GM19193 (cell line): ENCODE data around the gene PARG.
A peak's percentile ranks its signal among the peaks of the same experiment; 100 is the strongest.
"Not testable (repeated sequence)": the region's sequence is repeated elsewhere in the genome, so short reads cannot be mapped to it uniquely, and the experiment has no call there.

Source experiments
- POLR2A ChIP-seq: IDR thresholded peaks from 4 replicates; pipeline ENCODE4 v1.6.1; 2011; ENCODE audit not compliant: insufficient read depth, insufficient read length; ENCODE audit errors: extremely low read depth

The PARG gene

DNA sequence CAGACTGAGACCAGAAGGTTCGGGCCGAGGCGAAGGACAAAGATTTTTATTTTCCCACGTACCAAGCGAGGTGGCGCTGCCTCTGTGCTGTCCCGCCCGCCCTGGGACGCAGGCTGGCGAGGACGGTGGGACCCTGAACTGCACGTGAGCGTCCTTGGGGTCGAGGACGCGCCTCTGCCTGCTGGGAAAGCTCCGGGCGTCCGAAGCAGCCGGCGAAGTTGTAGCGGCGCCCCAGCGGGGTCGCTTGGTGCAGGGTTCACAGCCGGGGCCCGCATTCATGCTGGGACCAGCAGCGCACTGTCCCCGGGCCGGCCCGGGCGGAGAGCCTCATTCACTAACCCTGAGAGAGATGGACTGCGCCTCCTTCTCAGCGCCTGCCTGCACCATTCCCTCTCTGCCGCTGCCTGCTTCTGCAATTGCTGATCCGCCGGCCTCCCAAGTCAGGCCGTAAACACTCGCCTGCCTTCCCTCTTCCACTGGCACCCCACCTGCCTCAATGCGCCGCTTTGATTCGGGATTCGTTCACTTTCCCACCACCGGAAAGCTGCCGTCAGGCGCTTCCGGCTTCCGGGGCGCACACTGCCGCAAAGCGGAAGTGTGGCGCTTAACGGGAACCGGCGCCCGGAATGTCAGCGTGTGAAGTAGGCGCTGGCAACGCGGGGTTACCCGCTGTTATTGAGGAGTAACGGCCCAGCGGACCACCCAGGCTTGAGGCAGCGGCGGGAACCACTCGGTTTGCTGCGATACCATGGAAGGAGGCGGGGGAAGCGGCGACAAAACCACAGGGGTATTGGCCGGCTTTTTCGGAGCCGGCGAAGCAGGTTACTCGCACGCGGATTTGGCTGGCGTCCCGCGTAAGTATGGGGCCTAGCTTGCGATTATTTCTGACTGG lies at the start of gene PARG, which contains the start of gene TIMM23B:
PARG (minus strand) TSS at position 581 of the 892 bp plus-strand sequence; CDS start at position 279, 302 bp downstream.
TIMM23B (plus strand) TSS at position 607 of the 892 bp plus-strand sequence; CDS start at position 749, 142 bp downstream.
- peak; percentile 79 for TF ChIP-seq POLR2A

DNA sequence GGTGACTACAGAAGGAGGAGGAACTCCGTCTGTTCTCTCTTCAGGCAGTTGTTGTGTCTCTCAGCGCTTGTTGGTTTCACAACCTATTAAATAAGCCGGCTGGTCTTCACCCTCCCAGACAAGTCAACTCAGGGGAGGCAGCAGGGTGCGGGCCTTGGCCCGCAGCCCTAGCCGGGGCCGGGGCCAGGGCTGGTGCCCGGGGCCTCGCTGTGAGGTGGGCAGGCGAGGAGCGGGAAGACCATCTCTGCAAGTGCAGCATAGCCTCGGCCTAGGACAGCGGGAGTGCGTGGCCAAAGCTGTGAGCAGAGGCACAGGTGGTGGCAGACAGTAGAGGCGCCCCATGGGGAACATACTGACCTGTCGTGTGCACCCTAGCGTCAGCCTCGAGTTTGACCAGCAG lies 46.5 kb upstream of the PARG start, which contains the start of gene AGAP6:
AGAP6 (plus strand) TSS at position 31 of the 400 bp plus-strand sequence; CDS start at position 341, 310 bp downstream.
- TF ChIP-seq POLR2A, result not testable (repeated sequence)

DNA sequence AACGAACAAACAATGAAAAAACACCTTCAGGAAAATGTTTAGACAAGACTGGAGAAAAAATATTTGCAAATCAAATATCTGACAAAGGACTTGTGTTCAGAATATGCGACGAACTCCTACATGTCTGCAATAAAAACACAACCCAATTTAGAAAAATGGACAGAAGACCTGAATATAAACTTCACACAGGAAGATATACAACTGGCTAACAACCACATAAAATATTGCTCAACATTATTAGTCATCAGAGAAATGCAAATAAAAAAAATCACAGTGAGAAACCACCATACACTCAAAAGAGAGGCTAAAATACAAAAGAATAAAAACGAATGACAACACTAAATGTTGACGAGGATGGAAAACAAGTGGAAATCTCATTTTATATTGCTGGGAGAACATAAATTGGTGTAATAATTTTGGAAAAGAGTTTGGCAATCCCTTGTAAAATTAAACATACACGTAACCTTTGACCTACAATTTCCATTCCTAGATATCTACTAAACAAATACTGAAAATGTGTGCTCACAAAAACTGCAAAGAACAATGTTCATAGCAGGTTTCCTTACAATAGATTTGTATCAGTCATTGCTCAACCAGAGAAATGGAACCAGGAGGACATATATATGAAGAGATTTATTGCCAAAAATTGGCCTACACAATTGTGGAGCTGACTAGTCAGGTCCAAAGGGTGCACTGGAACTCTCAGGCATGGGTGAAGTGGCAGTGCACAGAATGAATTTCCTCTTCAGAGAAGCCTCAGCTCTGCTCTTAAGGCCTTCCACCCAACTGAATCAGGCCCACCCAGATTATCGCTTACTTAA lies 96.8 kb downstream of the PARG start:
- no peak for TF ChIP-seq POLR2A

DNA sequence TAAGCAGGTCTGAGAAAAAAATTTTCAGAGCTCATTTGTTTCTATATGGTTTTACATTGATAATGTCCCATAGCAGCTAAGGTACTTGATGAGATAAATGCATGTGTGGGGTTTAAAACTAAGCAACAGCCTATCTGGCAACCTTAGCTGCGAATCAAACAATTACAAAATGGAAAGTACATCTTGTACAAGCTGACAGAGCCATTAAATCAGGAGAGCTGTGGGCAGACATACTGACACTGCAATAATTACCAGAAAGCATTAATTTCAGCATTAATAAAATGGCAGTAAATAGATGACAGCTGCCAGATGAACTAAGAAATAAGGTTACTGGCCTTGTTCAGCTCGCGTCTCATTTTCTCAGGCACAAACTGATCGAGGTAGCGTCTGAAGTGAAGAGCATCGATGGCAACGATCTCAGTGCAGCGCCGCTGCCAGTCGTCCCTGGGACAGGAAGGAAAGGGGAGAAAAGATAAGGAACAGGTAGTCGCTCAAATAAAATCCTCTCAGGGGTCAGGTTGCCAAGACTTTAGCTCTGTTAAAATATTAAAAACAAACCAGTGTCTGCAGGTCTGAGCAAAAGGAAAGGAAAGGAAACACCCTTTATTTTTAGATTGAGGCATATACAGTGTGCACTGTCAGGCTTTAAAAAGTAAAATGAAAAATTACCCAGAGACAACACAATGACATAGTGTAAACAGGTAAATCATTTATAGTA lies 100.1 kb downstream of the PARG start:
- no peak for TF ChIP-seq POLR2A

DNA sequence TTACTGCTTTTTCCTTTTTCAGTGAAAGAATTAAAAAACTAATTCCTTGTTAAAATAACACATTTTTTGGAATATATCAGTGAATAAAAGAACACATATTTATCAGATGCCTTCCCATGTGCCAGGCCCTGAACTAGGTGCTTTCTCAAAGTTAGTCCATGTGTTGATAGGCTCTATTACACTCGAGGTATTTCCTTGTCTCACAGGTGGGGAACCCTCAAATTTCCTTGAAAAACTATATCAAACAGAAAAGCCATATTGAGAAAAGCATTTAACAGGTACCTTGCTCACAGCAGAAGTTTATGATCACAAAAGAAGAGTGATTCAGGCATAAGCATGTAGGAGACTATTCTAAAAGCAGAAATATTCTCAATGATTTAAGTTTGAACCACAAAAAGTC lies 104.1 kb downstream of the PARG start:
- TF ChIP-seq POLR2A, result no peak

DNA sequence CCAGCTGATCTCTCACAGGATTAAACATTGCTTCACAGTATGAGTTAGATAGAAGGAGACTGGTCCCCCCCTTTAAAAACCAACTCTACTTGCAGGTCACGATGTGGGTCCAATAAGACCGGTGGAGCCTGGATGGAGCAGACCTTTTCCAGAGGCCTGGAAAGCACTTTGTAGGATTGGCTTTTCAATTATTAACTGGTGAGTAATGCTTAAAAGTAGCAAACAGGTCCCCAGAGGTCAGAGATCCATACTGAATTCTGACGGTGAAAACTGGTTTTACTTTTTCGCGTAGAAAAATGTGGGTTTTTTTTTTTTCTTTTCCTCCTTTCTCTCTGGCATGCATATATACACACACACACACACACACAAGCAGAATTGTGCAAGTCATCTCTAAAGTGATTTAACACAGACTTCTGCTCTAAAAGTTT lies 104.8 kb downstream of the PARG start:
- no peak for TF ChIP-seq POLR2A

DNA sequence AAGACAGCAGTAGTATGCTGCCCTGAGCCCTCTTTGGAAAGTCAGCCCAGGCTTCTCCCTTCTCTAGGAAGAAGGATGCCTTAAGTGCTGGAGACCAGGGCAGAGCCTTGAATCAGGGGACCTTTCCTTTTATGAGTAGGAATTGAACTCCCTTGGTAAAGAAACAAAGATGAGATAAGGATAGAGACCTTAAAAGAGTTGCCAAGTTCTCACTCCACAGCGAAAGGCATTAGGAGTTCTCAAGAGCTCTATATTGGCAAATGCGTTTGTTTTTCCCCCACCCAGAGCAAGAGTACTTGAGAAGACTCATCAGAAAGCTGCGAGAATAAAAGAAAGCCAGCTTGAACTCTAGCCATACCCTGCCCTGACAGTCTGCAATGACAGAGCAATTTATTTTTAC lies 106.9 kb downstream of the PARG start:
- no peak for TF ChIP-seq POLR2A

DNA sequence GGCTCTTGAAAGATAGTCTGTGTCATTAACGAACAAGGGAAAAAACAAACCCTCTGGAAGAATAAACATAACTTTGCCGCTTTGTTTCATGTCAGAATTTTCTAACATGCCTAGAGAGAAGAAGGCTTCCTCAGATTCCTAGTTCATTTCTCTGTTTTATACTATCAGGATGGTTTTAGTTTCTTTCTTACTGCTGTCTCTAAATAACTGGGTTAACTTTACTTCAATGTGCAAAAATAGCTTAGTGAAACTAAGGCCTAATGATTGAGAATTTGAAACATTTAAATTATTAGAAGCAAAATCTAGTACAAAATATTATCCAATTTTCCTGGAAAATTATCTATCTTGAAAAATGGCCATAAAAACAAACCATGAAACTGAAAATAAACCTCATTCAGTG lies 107.6 kb downstream of the PARG start:
- TF ChIP-seq POLR2A, result no peak

DNA sequence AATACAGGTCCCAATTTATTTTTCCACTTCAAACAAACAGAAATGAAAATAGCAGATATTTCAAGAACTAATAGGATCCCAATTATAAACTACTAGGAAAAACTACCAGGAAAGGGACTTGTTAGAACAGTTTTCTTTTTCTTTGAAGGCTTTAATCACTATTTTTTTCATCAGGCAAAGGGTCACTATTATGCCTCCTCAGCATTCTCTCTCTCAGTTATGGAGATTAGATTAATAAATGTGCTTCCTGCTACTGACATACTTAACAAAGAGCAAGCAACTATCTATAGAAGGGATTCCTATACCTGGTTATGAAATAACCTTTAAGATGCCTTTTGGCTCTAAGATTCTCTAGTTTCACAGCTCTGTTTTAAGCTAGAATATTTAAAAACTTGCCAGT lies 108.7 kb downstream of the PARG start:
- no peak for TF ChIP-seq POLR2A

DNA sequence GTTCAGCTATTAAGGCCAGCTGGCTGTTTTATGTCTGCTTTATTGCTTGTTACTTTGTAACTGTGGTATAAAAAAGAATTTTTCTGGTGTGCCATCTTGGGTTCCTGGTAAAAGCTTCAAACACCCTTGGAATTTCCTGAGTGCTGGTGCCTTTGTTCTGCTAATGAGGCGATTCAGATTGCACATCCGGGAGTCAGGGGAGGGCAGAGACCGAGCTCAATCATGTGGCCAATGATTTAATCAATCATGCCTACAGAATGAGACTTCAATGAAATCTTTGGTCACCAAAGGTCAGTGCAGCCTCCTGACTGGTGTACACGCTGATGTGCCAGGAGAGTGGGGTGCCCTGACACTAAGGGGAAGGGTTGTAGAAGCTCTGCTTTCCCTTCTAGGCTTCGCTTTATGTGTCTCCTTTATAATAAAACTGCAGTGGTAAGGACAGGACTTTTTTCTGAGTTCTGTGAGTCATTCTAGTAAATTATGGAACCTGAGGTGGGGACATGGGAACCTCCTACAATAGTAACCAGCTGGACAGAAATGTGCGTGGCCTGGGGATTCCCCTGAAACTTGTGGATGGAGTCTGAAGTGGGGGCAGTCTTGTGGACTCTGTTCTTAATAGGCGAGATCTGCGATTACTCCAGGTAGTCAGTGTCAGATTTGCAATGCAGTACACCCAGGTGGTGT lies 110.3 kb downstream of the PARG start:
- no peak for TF ChIP-seq POLR2A

DNA sequence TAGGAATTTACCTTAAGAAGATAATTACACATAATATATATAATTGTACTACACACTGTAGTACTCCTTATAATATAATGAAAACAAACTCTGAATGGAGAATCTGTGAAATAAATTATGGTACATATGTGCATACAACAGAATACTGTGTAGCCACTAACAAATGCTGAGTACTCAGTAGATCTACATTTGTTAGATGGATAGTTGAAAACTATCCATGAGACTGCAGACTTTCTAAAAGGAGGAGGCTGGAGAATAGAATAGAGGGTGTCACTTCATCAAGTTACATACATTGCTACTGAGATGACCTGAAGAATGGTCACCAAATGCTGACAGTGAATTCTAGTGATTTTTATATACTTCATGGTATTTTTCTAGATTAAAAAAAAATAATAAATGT lies 111.0 kb downstream of the PARG start:
- no peak for TF ChIP-seq POLR2A

DNA sequence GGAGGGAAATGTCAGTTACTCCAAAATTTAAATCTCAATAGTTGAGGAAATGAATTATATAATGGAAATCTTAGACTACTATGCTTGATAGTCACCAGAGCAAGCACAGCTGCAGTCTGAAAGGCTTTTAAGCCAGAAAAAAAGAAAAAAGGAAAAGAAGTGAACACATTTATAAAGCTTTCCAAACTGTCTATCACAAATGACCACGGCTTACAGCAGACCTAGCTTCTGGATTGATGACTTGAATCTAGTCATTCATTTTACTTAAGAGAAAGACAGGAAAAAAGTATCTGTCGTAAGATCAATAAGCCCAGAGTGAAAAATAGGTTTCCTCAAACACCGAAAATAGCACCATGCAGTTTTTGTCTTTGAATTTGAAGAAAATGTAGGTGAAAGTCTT lies 111.8 kb downstream of the PARG start:
- TF ChIP-seq POLR2A, result no peak

DNA sequence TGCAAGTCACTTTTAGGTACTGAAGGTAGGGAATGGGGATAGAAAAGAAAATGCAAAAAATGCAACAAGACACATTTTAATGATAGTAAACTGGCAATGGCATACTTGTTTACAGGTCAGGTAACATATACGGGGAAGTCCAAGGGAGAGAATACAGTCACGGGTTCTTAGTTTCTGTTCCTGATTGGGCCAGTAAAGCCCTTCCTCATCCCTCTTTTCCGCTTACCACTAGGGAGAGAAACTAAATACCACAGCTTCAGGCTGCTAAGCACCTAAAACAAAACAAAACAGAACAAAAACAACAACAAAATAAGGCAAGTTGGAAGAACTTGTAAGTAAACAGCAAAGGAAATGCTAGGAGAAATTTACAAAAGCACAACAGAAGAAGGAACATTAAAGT lies 114.5 kb downstream of the PARG start:
- no peak for TF ChIP-seq POLR2A

DNA sequence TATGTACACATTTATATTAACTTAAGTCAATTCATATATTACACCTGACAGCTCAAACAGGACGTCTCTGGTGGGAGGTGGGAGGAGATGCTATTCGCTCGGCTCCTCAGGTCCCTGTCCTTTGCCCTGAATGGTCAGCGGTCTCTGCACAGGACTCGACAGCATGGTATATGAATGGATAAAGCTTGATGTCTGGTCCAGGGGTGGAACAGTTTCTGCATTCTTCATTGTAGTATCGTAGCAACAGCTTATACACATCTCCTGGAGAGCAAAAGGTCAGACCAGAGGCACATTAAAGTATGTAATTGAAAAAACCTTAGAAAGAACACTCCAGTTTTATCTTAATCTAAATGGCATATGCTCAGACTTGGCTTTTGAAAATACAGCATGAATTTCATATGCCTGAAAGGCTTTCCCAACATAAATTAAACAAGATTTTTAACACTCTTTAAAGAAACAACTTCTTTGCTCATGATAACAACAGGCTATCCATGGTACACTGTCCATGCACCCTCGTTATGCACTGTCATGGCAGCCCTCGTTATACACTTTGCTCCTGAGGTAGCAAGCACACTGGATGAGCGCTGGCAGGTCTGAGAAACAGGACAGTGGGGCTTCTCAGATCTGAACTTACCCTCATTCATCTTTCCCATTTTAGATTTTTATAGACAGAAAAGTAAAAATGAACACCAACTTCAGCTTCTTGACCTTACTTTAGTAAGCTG lies 122.4 kb downstream of the PARG start:
- no peak for TF ChIP-seq POLR2A

DNA sequence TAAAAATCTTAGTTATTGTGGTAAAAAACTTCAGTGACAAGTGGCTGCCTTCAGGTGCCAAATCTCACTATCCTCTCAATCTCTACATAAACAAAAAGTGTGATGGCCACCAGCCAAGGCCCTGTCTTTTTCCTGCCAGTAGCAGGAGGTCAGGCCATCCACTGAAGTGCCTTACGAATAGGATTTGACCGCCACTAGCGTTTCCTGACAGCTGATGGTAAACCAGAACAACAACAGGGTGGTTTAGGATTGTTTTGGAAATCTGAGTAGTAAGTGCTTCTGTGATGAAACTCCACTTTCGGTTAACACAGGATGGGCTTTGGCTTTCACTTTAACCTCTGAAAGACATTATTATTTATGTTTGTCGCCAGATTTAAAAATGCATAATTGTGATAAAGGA lies 124.0 kb downstream of the PARG start:
- no peak for TF ChIP-seq POLR2A
